Thymus (tissue), 2 donors: Measurements from ENCODE around the gene IL9R. TPM values are rescaled to one million over a fixed set of nuclear protein-coding genes. Genes with fewer than 3 reads are reported as not detected.

ENCODE experiments used
- polyA plus RNA-seq: library from polyadenylated mRNA; stranded (reverse); fragments of 200-250 nt; gene quantifications from one replicate; pipeline ENCODE4 v1.2.3, GENCODE V29; 2013
- total RNA-seq: library from RNA; stranded (reverse); fragments of 120-200 nt; gene quantifications from one replicate; pipeline ENCODE4 v1.2.4, GENCODE V29; 2013
- donor health status: healthy.

The IL9R gene
- total and polyA plus RNA-seq, 2 donors = 6.9 to 8.9 TPM

Other genes with a start within 250 kb of the IL9R start
- gene VAMP7, start 116.4 kb upstream of the IL9R start, total RNA-seq = 31.2 TPM
- gene VAMP7, start 116.4 kb upstream of the IL9R start, polyA plus RNA-seq = 34.6 TPM